H1 (cell line): ENCODE measurements around the gene PDPK1.

Experiments
- EZH2 ChIP-seq: fragments of 200-600 bp; sonication (generic); IDR thresholded peaks from 2 replicates; pipeline ENCODE4 v1.7.1; 2012; ENCODE audit warnings: low read depth, mild to moderate bottlenecking, moderate library complexity, low read length, inconsistent platforms; ENCODE audit not compliant: severe bottlenecking
- FOSL1 ChIP-seq: IDR thresholded peaks from 2 replicates; pipeline ENCODE4 v1.6.1; 2011; ENCODE audit warnings: mild to moderate bottlenecking, low read depth, low read length, moderate library complexity; ENCODE audit not compliant: insufficient read depth
- HDAC2 ChIP-seq, 2 experiments: fragments of 300-600 bp in 1 of 2; sonication (generic) in 1 of 2; IDR thresholded peaks; 2 replicates each; pipeline ENCODE4 v1.6.1; 2011 to 2012; ENCODE audit warnings: low read depth in 2 of 2, low read length in 2 of 2, mild to moderate bottlenecking in 2 of 2, moderate library complexity in 2 of 2, borderline replicate concordance in 1 of 2, inconsistent platforms in 1 of 2
- JUND ChIP-seq: IDR thresholded peaks from 2 replicates; pipeline ENCODE4 v1.6.1; 2011; ENCODE audit warnings: mild to moderate bottlenecking, improper control_type of control experiment, low read length
- KDM1A ChIP-seq: fragments of 200-600, 300-600 bp; sonication (generic); IDR thresholded peaks from 2 replicates; pipeline ENCODE4 v1.7.1; 2016; ENCODE audit warnings: mild to moderate bottlenecking, low read length, borderline replicate concordance
- POLR2A ChIP-seq, 2 experiments: IDR thresholded peaks; 1 replicate in 1 of 2; 2 replicates in 1 of 2; pipeline ENCODE4 v1.6.1; 2011; ENCODE audit warnings: low read depth in 2 of 2, low read length in 2 of 2, mild to moderate bottlenecking in 2 of 2; ENCODE audit errors: control extremely low read depth in 1 of 2
- SP2 ChIP-seq: IDR thresholded peaks from 2 replicates; pipeline ENCODE4 v1.6.1; 2012; ENCODE audit warnings: mild to moderate bottlenecking, low read length, inconsistent platforms
- TEAD4 ChIP-seq: IDR thresholded peaks from 2 replicates; pipeline ENCODE4 v1.6.1; 2012; ENCODE audit warnings: low read depth, low read length, inconsistent platforms, mixed read lengths
- TF ChIP-seq, protein P1 (sequence below), 3 experiments: IDR thresholded peaks; 1 replicate in 2 of 3; 2 replicates in 1 of 3; pipeline versions ENCODE4 v1.5.1 to v1.6.1; 2011; ENCODE audit warnings: low read length in 3 of 3, mild to moderate bottlenecking in 3 of 3, inconsistent platforms in 2 of 3, low read depth in 1 of 3, moderate library complexity in 1 of 3; ENCODE audit not compliant: insufficient read depth in 1 of 3; ENCODE audit errors: control extremely low read depth in 1 of 3

DNA sequence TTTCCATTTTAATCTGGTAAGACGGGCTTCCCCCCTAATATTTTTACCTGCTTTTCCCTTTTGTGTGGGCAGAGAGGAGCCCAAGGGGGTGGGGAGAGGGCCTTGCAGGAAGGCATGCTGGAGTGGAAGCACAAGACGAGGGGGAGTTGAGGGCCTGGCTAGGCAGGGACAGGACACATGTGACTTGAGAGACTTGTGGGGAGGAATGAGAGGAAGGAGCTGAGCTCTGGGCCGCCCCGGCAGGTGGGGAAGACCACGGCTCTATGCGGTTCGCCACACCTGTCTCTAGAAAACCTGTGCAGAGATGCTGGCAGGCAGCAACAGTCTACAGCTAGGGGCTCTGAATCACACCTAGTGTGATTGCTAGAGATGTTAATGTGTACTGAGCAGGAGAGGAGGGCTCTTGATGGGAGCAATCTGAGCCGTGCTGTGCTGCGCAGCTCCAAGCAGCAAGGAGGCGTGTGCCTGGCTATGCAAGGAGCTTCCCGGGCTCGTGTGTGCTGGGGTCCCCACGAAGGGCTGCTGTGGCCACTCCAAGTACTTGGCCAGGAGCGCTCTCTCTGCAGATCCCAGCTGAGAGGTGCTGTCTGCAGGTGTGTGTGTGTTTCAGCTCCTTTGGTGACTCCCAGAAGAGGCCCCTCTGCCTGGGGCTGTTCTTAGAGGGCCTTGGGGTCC lies 50.2 kb downstream of the PDPK1 start:
- TF ChIP-seq POLR2A (IDR thresholded peaks at IDR 0.05; ENCODE audit: control extremely low read depth in 1 of 2, low read depth in 2 of 2, low read length in 2 of 2), result no peak
- TF ChIP-seq EZH2, result no peak
- TF ChIP-seq, protein P1, sequence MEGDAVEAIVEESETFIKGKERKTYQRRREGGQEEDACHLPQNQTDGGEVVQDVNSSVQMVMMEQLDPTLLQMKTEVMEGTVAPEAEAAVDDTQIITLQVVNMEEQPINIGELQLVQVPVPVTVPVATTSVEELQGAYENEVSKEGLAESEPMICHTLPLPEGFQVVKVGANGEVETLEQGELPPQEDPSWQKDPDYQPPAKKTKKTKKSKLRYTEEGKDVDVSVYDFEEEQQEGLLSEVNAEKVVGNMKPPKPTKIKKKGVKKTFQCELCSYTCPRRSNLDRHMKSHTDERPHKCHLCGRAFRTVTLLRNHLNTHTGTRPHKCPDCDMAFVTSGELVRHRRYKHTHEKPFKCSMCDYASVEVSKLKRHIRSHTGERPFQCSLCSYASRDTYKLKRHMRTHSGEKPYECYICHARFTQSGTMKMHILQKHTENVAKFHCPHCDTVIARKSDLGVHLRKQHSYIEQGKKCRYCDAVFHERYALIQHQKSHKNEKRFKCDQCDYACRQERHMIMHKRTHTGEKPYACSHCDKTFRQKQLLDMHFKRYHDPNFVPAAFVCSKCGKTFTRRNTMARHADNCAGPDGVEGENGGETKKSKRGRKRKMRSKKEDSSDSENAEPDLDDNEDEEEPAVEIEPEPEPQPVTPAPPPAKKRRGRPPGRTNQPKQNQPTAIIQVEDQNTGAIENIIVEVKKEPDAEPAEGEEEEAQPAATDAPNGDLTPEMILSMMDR (IDR thresholded peaks at IDR 0.05; ENCODE audit: control extremely low read depth in 1 of 3, insufficient read depth in 1 of 3, low read depth in 1 of 3, low read length in 3 of 3), result no peak
- no peak for TF ChIP-seq TEAD4
- TF ChIP-seq FOSL1, result no peak
- no peak for TF ChIP-seq SP2
- TF ChIP-seq HDAC2 (IDR thresholded peaks at IDR 0.05; ENCODE audit: borderline replicate concordance in 1 of 2, low read depth in 2 of 2, low read length in 2 of 2), result no peak
- no peak for TF ChIP-seq KDM1A
- no peak for TF ChIP-seq JUND
